Subcutaneous abdominal adipose tissue (tissue), 5 donors: ENCODE measurements around the gene RNF34.

Source experiments
- H3K27ac ChIP-seq: one replicate; pipeline ENCODE4 v1.7.0; 2013; ENCODE audit warnings: low read depth, mild to moderate bottlenecking, inconsistent platforms, low read length, moderate library complexity
- H3K27me3 ChIP-seq, 5 donors: one replicate each; pipeline ENCODE4 v1.7.0; 2013; ENCODE audit warnings: low read length in 5 of 5, inconsistent platforms in 1 of 5; ENCODE audit not compliant: control insufficient read depth in 5 of 5, insufficient read depth in 4 of 5
- H3K36me3 ChIP-seq, 5 donors: one replicate each; pipeline ENCODE4 v1.7.0; 2013; ENCODE audit warnings: low read length in 5 of 5; ENCODE audit not compliant: control insufficient read depth in 5 of 5, insufficient read depth in 5 of 5
- H3K4me1 ChIP-seq, 5 donors: one replicate each; pipeline ENCODE4 v1.7.0; 2013; ENCODE audit warnings: low read length in 5 of 5, mild to moderate bottlenecking in 3 of 5, moderate library complexity in 1 of 5; ENCODE audit not compliant: control insufficient read depth in 5 of 5, insufficient read depth in 5 of 5
- H3K4me3 ChIP-seq, 5 donors: one replicate each; pipeline ENCODE4 v1.7.0; 2013; ENCODE audit warnings: low read length in 5 of 5, low read depth in 1 of 5
- H3K9ac ChIP-seq, 5 donors: one replicate each; pipeline ENCODE4 v1.7.0; 2013; ENCODE audit warnings: low read length in 5 of 5, mild to moderate bottlenecking in 4 of 5, moderate library complexity in 3 of 5
- H3K9me3 ChIP-seq, 5 donors: one replicate each; pipeline ENCODE4 v1.7.0; 2013; ENCODE audit warnings: low read length in 5 of 5; ENCODE audit not compliant: control insufficient read depth in 5 of 5
- donor health status: healthy.
- donor health status: healthy.
- donor health status: healthy.
- donor health status: healthy.
- donor health status: healthy.

RNF34 gene

GRCh38 chr12:121432740-121433480 lies 33.0 kb downstream of the RNF34 start:
- H3K27me3 ChIP-seq = no peaks in the 10 kb centered on the region
- H3K36me3 ChIP-seq = peaks cover 18 to 75% (median 53%) of the 10 kb centered on the region in 5 donors
- H3K27ac ChIP-seq = no peak overlapping the region
- peaks cover 0 to 5% (median 3%) of the 10 kb centered on the region in 5 donors for H3K4me1 ChIP-seq
- no peak overlapping the region for H3K4me3 ChIP-seq
- H3K9ac ChIP-seq = no peak overlapping the region
- no peaks in the 10 kb centered on the region for H3K9me3 ChIP-seq

GRCh38 chr12:121436706-121437105 lies 36.8 kb downstream of the RNF34 start:
- Histone ChIP-seq H3K36me3 (peaks cover 0 to 75% (median 53%) of the 10 kb centered on the region in 5 donors), H3K9me3 (no peaks in the 10 kb centered on the region), H3K27ac (no peak overlapping the region), H3K9ac (no peak overlapping the region), H3K4me3 (no peak overlapping the region), H3K27me3 (no peaks in the 10 kb centered on the region), H3K4me1 (no peaks in the 10 kb centered on the region)

- Histone ChIP-seq H3K4me3 (no peak overlapping the region), H3K27ac (no peak overlapping the region), H3K36me3 (peaks cover 0 to 72% (median 51%) of the 10 kb centered on the region in 5 donors), H3K9me3 (no peaks in the 10 kb centered on the region), H3K27me3 (no peaks in the 10 kb centered on the region), H3K4me1 (peaks cover 0 to 7% (median 2%) of the 10 kb centered on the region in 5 donors), H3K9ac (no peak overlapping the region)
Observed at GRCh38 chr12:121438905-121439304, 39.0 kb downstream of the RNF34 start.

GRCh38 chr12:121439715-121440114 lies 39.8 kb downstream of the RNF34 start:
- Histone ChIP-seq H3K4me1 (peaks cover 0 to 11% (median 2%) of the 10 kb centered on the region in 5 donors), H3K4me3 (no peak overlapping the region), H3K27me3 (no peaks in the 10 kb centered on the region), H3K9me3 (no peaks in the 10 kb centered on the region), H3K36me3 (peaks cover 0 to 75% (median 54%) of the 10 kb centered on the region in 5 donors), H3K9ac (no peak overlapping the region), H3K27ac (no peak overlapping the region)

GRCh38 chr12:121440768-121441167 lies 40.9 kb downstream of the RNF34 start:
- Histone ChIP-seq H3K27me3 (no peaks in the 10 kb centered on the region), H3K27ac (no peak overlapping the region), H3K4me1 (peaks cover 0 to 11% (median 2%) of the 10 kb centered on the region in 5 donors), H3K36me3 (peaks cover 0 to 76% (median 48%) of the 10 kb centered on the region in 5 donors), H3K9ac (no peak overlapping the region), H3K4me3 (no peak overlapping the region), H3K9me3 (no peaks in the 10 kb centered on the region)

GRCh38 chr12:121441555-121441954 lies 41.6 kb downstream of the RNF34 start:
- Histone ChIP-seq H3K27me3 (no peaks in the 10 kb centered on the region), H3K4me3 (no peak overlapping the region), H3K9ac (no peak overlapping the region), H3K27ac (no peak overlapping the region), H3K4me1 (peaks cover 0 to 11% (median 2%) of the 10 kb centered on the region in 5 donors), H3K36me3 (peaks cover 0 to 72% (median 47%) of the 10 kb centered on the region in 5 donors), H3K9me3 (no peaks in the 10 kb centered on the region)

GRCh38 chr12:121442028-121442948 lies 42.4 kb downstream of the RNF34 start:
- no peaks in the 10 kb centered on the region for H3K27me3 ChIP-seq
- no peak overlapping the region for H3K27ac ChIP-seq
- no peak overlapping the region for H3K9ac ChIP-seq
- H3K4me1 ChIP-seq = peaks cover 0 to 11% (median 3%) of the 10 kb centered on the region in 5 donors
- no peak overlapping the region for H3K4me3 ChIP-seq
- peaks cover 0 to 68% (median 44%) of the 10 kb centered on the region in 5 donors for H3K36me3 ChIP-seq
- H3K9me3 ChIP-seq = no peaks in the 10 kb centered on the region

- peaks cover 0 to 60% (median 43%) of the 10 kb centered on the region in 5 donors for H3K36me3 ChIP-seq
- H3K9ac ChIP-seq = no peak overlapping the region
- H3K4me1 ChIP-seq = peaks cover 0 to 11% (median 3%) of the 10 kb centered on the region in 5 donors
- H3K4me3 ChIP-seq = no peak overlapping the region
- no peaks in the 10 kb centered on the region for H3K9me3 ChIP-seq
- H3K27me3 ChIP-seq = no peaks in the 10 kb centered on the region
- no peak overlapping the region for H3K27ac ChIP-seq
Observed at GRCh38 chr12:121443193-121443870, 43.4 kb downstream of the RNF34 start.

GRCh38 chr12:121443911-121444841 lies 44.3 kb downstream of the RNF34 start:
- H3K27ac ChIP-seq = no peak overlapping the region
- H3K27me3 ChIP-seq = no peaks in the 10 kb centered on the region
- peaks cover 0 to 12% (median 3%) of the 10 kb centered on the region in 5 donors for H3K4me1 ChIP-seq
- no peak overlapping the region for H3K4me3 ChIP-seq
- H3K9me3 ChIP-seq = no peaks in the 10 kb centered on the region
- peaks cover 0 to 51% (median 36%) of the 10 kb centered on the region in 5 donors for H3K36me3 ChIP-seq
- H3K9ac ChIP-seq = no peak overlapping the region
